GM19351 (cell line): ENCODE measurements around the gene MAML3.

Source experiments
- ATAC-seq: cut with Tn5 transposase; IDR thresholded peaks from one replicate; pipeline ENCODE4 v1.9.1; 2021; ENCODE audit warnings: mild to moderate bottlenecking, moderate library complexity; ENCODE audit not compliant: unreplicated experiment

The MAML3 gene

DNA sequence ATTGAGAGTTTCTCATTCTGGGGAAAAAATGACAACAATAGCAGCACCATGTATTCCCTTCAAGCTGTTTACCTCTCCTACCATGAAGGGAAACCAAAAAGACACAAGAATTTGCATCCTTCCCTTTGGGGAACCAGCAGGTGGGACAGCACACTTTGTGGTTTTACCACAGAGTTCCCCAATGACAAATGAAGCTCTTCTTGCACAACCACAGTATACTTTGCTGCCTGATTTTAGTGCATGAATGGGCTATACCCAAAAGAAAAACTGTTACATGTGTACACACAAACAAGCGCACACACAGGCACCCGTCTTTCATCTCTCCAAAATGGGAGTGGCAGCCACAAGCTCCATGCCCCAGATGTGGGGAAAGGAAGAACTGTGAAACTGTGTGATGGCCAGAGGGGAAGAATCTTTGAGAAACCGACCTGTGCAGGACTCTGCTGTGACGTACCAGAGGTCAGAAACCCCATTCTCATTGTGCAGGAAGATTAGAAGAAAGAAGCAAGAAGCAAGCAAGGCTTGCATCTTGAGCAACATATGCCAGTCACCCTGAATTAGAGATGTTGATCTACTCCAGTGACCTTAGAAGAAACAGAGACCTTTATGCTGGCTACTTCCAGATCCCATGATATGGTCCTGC is 2.7 kb upstream of the MAML3 start:
- ATAC-seq = peak; percentile 62

DNA sequence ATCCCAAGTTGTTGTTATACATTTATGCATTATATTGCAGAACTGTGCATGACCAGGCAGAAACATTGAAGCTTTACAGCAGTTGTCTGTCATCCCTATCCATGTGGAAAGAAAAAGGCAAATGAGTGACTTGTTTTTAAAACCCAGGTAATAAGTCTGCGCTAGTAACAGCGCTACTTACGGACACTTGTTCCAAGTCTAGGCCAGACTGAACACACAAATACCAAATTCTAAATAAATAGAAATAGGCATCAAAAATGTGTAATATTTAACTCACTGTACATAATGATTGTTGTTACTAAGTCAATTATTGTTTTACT is 548 bp upstream of the MAML3 start:
- no peak for ATAC-seq

DNA sequence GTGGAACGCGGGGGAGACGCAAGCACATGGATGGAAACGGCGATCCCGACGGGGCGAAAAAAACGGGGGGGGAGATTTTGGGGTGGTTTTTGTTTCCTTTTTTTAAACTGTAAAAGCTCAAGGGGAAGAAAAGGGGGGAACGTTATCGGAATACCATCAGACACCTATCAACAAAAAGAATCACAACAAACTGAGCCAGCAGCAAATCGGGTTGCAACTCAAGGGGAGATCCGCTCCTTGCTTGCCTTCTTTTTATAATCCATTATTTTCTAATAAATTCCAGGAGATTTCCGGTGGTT is 616 bp downstream of the MAML3 start:
- no peak for ATAC-seq

DNA sequence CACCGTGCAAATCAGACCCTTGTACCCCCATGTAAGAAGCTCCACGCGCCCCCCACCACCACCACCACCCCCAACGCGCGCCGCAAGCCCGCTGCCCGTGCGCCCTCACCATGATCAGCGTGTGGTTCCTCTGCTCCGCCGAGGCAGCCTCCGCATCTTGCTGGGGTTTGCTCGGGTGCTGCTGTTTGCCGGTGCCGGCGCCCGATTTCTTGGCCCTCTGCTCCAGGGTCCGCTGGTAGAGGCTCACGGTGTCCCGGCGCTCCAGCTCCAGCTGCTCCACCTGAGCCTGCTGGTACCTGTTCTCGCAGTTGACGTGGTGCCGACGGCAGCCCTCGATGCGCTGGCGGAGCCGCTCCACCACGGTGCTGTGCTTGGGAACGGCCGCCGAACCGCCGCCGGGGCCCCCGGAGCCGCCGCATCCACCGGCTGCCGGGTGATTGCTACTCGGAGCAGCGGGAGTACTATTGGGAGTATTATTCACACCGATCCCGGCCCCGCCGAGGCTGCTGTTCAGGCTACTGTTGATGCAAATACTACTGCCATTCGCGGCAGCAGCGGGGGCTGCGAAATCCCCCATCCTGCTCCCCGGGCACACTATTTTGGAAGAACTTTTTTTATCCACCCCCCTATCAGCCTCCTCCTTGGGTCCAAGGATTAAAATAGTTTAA is 1.1 kb downstream of the MAML3 start:
- no peak for ATAC-seq

DNA sequence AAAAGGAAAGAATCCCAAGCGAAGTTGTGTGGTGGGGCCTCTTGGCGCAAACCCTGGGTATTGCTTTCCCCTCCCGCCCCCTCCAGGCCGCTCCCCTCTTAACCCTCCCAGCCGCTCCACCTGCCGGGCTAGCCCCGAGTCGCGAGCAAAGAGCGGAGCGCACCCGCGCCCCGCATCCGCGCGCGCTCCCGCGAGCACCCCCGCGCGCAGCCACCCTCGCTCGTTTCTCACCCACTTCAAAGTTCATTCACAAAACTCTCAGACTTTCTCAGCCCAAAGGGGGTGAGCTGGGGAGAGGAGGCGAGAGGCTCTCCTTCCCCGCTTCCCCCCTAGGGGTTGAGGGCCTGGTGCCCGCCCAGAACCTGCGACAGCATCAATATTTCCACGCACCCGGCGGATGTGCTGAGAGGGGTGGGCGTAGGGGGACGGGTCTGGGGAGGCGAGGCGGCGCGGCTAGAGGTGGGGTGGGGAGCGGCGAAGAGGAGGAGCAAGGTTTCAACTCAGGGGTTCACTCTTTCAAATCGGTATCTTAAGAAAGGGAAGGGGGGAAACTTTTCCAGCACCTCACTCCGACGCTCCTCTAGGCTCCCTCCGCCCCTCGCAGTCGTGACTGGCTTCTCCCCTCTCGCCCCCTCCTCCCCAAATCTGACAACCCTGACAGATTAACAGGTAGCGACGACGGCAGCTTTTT is 1.8 kb downstream of the MAML3 start:
- ATAC-seq = no peak

DNA sequence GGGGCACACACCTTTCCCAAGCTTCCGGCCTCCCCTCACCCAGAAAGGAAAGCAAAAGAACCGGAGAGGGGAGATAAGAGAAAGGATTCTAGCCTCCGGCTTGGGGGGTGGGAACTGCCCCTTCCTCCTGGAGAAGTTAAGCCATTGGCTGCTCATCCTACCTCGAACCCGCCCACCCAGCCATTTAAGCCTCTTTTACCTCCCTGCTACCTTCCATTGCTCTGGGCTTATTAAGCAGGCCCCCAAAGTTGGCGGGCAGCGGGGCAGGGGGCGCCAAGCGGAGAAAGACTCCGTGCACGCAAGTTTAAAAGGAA is 2.3 kb downstream of the MAML3 start:
- ATAC-seq = no peak

DNA sequence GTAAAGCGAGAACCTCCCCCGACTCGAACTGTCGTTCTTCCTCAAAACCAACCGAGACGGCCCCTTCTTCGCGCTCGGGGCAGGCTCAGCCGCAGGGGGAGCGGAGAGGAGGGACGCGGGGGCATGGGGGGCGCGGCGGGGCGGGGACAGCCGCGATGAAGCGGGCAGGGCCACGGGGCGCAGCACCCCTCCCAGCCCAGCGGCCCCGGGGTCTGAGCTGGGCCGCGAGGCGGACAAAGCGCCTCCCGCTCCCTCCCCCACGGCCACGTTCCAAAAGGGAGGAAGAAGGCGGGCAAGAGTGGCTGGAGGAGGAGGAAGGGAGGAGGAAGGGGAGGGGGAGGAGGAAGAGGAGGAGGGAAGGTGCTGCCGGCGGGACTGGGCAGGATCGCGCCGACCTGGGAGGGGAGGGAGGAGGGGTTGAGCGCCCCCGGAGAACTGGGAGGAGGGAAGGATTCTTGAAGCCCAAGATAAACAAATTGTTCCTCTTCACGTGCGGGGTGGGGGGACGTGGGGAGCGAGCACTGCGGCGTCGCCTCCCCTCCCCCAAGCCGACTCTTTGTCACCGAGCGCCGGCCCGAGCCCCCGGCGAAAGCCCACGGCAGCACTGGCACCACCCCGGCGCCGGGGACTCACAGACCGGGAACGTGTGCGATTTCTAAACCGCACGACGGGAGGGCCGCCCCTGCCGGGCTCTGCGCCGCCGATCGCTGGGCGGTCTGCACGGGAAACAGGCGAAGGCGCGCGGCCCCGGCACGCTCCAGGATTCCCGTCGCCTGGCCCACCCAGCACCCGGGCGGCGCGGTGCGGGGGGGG is 2.9 kb downstream of the MAML3 start:
- ATAC-seq = peak; percentile 52

DNA sequence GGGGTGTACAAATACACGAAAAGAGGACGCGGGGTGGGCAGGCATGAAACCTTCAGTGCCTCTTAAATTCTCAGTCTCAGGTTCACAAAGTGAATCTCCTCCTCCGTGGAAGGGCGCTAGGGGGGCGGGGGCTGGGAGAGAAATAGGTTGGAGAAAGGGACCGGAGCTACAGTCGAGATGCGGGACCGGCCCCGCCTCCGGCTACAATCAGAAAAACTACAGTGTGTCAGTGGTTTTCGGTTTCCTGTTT is 3.4 kb downstream of the MAML3 start:
- no peak for ATAC-seq

DNA sequence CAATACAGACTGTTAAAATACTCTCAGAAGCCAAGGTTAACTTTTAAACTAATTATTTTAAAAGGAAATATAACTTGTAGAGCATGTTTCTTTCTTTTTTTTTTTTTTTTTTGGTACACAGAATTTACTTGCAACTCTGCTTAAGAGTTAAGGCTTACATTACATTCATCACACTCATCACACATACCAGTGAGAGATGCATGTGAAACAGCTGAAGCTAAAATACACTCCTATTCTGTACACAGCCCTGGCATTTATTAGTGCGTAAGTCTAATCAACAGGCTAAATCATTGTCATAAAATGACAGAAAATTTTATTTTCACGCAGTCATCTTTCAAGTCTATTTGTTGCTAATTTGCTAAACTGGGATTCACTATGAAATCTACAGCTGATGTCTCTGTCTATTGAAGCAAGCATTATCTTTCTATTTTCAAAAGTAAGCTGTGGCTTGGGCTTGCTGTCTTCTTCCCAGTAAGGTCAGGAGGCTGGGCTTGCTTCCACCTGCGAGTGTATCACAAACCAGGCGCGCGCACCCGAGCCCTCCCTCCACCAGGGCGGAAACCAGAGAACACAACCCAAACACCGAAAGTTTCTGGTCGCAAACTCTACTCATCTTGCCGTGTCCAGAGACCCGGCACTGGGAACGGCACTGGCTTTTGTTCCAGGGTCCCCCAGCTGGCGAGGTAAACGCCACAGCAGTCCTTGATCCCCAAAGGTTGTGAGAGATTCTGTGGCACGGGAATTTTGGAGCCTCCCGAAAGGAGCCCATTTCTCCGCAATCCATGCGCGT is 3.9 kb downstream of the MAML3 start:
- ATAC-seq = no peak

DNA sequence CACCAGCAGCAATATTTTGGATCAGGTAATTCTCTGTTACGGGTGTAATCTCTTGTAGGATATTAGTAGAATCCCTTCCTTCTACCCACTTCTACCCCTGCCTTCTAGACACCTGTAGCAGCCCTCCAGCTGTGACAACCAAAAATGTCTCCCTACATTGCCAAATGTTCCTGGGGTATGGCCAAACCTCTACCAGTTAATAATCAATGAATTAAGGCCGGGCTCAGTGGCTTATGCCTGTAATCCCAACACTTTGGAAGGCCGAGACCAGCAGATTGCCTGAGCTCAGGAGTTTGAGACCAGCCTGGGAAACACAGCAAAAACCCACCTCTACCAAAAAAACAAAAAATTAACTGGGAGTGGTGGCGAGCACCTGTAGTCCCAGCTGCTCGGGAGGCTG is 9.9 kb downstream of the MAML3 start:
- no peak for ATAC-seq

DNA sequence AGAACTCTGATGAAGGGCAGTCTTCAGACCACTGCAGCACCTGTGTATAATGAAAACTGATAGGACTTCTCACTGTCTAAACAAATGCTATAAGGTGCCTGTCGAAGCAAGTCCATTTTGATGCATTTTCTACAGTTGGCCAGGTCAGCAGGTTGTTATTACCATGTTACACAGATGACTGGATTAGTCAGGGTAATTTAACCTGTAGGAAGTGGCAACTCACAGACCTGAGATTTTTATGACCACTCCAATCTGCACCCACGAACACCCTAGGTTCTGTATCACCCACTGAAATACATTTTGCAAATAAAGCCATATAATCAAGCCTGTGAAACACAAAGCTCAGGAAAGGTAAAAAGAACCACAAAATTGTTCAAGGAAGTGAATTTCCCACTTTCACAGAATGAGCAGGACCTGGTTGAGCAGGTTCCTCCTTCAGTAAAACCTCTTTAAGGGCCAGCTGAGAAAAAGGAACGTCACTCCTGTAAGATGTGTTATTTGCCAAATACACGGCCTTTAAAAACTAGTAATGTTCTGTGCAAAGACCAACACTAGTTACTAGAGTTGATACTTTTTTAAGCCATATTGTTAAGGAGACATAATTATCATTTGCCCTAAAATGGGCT is 12.7 kb downstream of the MAML3 start:
- ATAC-seq = no peak

DNA sequence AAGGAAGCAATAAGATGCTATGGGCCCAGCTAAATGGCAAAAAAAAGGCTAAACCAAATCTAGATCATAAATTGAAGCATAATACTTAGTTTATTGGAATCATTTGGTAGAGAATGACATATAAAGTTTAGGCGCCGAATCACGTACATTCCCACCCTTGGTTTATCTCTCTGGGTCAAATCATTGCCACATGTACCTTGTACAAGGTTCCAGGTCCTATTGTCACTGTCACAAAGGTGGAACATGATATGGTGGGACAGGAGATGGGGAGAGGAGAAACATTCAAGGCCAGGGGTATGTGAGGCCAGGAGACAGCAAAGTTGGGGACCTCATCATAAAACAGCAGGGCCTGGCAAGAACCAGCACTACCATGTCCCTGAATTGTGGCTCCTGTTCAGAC is 13.4 kb downstream of the MAML3 start:
- ATAC-seq = no peak

DNA sequence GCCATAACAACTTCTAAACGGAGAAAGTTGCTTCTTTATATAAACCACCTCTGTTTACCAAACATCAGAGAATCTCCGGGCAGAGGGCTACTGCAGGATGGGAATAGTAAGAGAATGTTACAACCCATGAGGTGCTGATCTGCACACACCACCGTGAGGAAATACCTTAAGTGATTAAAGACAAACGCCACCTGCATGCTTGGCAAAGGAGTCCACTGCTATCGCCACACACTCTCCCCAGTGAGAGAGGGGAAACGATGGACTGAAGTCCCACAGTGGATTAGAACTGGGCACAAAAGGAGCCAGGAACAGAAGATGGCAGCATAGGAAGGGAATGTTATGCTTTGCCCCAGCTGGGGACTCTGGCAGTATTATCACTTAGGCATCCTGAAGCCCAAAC is 15.6 kb downstream of the MAML3 start:
- ATAC-seq = no peak

DNA sequence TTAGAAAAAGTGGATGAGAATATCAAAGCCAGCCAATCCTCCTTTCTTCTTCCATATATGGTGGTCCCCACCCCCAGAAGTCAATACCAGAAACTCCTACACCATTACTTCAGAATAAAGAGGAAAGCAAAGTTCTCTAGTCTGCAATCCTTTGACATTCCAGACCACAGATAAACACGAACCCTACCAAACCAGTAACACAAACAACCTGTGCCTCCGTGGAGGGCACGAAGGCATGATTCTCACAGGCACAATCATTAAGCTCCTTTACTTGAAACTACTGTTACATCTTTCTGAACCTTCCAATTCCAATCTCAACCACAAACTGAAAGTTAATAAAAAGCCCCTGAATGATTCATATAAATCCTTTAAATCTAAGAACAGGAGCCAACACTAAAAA is 16.3 kb downstream of the MAML3 start:
- ATAC-seq = no peak

DNA sequence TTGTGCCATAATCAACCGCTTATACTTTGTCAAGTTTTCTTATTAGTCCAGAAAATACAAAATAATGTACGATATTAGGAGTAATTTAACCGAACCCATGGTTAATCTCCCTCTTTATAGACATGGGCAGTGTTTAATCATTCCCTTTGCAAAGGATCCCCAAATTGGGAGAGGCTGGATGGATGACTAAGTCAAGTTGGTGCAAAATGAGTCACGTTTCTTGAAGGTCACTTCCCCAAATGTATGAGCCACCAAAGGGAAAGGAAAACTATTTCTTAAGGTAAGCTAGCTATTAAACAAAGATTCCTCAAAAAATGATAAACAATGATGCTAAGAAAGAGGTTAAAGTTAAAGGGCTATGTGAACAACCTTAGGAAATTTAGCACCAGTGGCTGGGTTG is 17.5 kb downstream of the MAML3 start:
- no peak for ATAC-seq

DNA sequence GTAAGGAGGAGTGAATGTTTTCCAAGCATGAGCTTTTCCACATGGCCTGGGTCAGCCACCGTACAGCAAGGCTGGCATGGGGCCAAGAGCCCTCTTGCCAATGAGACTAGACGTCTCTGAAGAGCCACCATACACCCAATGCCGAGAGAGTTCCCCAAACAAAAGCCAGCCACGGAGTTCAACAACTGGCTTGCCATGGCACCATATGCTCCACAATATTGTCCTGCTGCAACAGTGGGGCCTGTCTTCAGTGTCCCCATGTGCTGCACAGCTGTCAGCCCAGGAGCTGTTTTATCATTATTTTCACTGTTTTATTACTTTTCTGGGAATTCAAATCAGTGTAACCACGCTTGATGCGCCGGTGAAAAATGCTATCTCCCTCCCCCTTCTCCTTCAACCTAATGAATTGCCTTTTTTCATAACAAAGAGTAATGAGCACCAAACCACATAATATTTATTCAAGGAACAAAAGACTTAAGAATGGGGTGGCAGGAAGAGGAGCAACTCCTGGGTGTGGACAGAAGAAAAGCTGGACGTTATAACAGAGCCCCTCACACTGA is 18.4 kb downstream of the MAML3 start:
- no peak for ATAC-seq

DNA sequence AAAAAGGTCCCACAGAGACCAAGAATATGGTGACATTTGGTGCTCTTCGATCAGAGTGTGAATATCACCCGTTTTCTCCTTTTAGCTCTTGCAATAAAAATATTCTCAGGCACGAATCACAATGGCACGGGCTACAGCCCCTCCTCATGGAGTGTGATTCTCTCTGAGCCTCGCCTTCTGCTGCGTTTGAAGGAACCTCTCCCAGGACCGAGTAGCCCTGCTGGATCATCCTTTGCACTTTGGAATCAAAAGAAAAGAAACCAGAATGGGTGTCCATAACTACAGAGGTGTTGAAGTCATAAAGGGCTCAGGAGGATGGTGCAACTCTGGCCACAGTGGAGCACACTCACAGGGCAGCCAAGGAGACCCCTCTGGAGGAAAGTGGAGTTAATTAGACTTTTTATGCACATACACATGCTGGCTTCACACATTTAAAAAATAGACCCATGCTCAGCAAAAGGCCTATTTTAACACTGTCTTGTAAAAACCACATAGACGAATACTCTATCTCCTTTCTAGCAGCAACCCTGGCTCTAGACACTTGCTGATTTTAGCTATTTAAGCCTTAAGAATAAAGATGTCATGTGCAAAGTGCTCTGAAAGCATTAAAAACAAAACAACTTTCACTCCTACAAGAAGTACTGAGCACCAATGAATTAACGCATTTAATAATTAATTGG is 19.1 kb downstream of the MAML3 start:
- ATAC-seq = no peak

DNA sequence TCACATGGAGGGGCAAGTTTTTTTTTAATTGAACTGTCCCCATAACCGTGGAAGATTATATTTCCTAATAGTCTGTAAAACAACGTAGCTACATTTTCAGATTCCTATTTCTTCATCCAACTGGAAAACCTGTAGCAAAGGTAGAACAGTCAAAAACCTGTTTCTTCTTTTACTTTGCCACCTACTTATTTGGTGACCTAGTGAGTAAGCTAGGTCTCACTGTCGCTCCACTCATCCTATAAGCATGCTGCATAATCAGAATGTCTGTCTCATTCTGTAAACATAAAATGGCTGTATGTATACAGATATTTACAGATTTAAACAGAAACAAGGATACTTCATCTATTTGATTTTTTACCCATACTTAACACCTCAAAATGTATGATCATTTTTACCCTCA is 20.4 kb downstream of the MAML3 start:
- ATAC-seq = no peak

DNA sequence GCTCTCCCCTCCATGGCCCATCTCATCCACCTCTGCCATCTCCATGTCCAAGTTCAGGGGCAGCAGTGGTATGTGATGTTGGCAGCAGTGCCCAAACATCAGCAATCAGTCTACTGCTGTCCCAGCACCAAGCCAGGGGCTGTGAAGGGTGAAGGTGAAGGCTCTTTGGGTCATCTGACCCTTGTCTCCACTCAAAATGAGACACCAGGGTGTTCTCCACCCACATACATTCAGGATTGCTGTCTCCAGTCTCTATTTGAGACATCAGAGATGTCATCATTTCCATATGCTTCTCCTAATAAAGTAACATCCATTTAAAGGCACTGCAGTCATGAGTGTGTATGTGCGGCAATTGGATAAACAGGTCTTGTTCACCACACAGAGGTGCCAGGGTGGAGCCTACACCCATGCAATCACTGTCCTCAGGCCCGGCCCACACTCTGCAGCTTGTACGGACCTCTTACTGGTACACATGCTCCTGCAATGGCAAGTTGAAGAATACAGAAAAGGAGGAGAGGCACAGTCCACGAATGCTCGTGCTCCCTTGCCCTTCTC is 22.2 kb downstream of the MAML3 start:
- ATAC-seq = no peak

DNA sequence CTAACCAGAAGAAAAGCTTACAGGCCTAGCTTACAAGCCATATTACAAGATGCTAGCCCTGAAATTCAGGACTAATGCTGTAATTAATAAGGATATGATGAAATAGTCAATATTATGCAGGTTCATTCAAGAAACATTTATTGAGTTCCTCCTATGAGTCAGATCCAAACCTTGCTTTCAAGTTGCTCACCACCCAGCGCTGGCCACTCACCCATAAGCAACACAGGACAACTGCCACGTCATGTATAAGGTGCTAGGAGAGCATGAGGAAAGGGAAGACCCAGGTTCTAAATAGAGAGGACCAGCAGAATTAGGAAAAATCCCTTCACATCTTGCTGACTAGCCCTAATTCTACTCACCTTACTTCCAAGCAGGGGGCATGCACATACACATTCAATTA is 23.3 kb downstream of the MAML3 start:
- no peak for ATAC-seq
